GM18502 (cell line): ENCODE results near the gene RARB.

Experiments used
- ATAC-seq: cut with Tn5 transposase; IDR thresholded peaks from one replicate; pipeline ENCODE4 v1.9.1; 2021; ENCODE audit warnings: mild to moderate bottlenecking; ENCODE audit not compliant: unreplicated experiment, poor library complexity

RARB gene

DNA sequence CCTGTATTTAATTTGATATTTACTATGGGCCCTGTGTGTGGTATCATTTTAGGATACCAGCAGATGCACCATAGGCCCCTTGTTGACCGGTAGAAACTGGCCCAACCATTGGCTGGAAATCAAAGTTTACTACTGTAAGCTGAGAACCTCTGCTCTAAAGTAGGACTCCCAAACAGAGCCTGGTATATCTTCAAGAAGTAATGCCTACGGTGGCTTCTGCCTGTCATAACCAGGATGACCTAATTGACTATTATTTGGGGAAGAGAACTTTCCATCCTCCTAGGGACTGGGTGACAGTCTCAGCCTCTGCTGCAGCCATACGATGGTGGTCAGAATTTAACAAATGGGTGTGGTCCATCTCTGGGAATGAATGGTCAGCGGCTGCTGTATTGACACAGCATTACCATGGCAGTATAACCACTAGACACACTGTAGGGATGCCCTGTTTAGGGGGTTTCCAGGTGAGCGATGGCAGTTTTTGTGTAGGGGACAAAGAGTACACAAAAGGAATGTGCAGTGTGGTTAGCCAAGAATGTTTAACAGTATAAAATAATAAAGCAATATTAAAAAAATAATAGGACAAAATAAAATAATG is 37.3 kb downstream of the RARB start:
- no peak for ATAC-seq

DNA sequence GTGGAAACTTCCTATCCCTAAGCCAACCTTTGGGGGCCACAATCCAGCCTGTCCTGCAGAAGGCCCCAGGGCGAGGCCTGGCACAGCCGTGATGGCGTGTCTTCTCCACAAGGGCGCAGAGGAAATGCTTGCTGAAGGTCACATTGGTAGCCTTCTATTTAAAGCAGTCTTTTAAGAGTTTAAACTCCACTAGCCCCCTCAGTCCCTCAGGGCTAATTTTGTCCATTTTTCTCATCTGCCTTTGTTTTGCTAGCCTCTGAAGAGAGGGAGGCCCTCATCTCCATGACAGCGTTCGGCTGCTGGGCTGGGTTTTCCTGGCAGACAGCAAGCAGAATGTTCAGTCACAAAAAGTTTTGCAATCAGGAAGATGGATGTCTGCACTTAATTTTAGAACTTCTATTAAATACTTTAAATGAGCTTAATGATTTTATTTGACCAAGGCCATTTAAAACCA is 40.8 kb downstream of the RARB start:
- no peak for ATAC-seq

DNA sequence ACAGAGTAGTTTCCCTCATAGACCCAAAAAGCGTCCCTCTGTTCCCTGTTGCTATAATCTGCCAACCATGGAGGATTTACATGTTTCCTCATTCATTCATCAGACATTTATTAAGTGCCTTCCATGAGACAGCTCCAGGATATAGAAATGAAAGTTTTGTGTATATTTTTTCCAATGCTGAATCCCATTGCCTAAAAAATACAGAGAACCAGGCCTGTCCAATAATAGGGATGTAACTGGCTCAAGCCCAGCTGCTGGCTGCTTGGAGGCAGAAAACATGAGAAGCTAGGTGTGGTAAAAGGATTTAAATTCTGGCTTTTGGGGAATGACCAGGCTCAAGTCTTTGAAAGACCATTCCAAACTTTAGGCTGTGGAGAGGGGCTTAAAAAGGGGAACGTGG is 41.5 kb downstream of the RARB start:
- ATAC-seq: no peak

DNA sequence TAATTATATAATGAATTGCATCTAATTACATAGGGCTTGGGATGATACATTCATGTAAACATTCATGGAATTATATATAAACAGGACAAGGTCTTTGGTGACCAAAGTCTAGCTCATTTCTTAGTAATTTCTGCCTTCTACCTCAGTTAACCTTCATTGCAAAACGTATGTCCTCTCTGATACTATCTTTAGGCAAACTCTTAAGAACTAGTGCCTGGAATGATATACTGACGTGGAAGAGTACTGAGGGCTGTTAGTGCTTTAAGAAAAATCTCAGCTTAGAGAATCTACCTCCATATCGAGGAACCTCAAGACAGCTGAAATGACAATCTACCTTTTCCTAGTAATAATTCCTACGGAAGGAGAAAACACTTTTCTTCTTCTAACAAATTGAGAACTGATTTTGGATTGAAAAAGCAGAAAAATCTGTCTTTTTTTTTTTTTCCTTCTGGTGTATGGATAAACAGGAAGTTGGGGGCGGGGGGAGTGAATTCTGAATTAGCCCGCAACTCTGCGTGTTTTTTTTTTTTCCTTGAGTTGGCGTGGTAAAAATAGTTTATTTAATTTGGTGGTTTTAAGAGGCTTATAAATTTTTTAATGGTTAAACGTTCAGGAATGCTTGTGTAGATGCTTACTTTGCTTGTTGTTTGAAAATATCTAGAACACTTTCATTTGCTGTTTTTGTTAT is 43.2 kb downstream of the RARB start:
- no peak for ATAC-seq

DNA sequence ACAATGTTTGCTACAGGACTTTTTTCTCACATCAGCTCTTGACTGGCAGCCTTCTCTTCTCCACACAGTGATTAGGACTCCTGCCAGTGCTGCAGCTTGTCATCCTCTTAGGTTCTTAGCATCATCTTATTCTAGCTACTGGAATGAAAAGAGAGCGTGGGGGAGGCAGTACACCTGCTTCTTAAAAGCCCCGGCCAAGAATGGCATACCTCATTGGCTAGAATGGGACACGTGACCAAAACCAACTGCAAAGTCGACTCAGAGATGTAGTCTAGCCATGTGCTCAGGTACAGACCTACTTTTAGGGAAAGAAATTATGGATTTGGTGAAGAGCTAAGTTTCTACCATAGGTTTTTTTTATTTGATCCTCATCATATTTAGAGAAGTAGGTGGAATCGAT is 44.1 kb downstream of the RARB start:
- ATAC-seq: no peak

DNA sequence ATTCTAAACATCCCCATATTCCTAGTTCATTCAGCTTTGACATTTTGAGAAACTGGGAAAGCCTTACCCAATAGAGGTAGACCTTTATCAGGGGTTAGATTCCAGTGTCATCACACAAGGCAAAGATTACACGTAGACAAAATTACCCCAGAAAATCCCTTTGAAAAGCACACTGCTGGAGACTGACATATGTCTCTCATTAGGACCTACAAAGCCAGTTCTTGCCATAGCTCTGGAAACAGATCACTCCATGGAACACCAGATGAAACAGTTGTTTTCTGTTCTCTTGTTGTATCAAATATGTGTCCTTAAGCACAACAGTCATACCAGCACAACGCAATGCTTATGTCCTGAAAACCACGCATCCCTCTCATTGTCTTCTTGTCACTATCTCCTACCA is 44.7 kb downstream of the RARB start:
- no peak for ATAC-seq

DNA sequence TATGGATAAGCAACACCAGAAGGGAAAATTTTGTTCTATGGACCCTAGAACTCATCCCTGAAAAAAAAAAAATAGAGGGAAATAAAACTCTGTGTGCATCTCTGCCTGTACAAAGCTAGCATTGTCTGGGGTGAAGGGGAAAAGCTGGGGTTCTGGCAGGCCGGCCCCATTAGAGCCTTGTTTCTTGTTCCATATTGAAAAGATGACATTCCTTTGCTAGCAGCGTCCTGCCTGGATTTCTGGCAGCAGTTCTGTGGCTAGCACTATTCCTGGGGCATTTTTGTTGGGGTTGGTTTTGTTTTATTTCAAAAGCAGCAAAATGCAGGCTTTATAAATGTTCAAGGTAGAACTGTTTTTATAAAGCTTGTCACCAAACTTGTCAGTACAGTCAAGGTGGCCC is 45.2 kb downstream of the RARB start:
- ATAC-seq: no peak

DNA sequence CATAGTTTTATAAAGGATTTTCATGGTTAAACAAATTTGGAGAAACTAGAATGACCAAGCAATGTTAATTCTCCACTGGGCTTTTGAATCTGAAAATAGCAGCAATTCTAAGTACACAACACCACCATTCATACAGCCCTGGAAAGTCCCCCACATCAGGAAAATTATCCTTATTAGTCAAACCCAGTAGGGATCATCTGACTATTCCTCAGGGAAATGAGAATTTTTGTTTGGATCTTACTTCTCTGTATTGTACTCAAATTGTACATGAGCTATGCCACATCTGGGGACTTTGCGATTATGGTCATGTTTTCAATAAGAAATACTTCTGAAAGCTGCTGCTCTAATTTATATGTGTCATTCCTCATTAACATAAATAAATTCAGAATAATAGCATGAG is 46.0 kb downstream of the RARB start:
- no peak for ATAC-seq

DNA sequence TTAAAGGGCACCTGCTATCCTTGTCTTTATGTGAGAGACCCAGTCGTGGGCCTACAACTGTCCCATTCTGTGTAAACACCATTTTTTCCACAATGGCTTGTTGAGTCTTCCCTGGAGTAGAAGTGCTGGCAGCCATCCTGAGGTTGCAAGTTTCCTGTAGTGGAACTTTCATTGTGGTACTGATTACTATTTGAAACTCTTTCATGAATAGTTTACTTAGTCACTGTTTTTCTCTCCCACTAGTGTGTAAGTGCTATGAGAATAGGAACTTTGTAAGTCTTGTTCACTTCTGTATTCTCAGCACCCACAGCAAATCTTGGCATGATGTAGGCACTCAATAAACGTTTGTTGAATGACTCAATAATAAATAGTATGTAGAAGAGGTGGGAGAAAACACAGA is 48.6 kb downstream of the RARB start:
- no peak for ATAC-seq

DNA sequence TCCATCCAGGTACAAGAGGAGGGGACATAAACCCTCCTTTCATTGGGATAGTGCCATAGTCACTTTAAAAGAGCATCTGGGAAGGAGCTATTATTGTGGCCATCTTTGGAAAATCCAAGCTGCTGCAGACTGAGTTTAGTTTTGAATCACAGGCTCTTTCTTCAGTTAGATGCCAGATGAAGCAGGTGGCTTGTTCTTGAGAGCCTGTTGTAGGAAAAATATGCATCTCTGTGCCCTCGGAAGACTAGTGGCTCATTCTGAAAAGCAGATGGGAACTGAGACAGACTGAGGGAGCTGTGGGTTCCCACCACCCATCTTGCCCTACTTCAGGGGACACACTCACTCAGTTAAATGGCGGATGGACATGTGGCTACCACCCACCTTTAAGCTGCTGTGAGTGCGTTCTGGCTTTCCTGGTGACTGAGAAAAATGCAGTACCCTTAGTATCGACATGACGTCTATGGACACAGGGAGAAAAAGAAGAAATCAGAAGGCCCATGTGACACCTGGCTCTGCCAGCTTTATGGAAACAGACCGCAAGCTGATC is 50.2 kb downstream of the RARB start:
- ATAC-seq: no peak

DNA sequence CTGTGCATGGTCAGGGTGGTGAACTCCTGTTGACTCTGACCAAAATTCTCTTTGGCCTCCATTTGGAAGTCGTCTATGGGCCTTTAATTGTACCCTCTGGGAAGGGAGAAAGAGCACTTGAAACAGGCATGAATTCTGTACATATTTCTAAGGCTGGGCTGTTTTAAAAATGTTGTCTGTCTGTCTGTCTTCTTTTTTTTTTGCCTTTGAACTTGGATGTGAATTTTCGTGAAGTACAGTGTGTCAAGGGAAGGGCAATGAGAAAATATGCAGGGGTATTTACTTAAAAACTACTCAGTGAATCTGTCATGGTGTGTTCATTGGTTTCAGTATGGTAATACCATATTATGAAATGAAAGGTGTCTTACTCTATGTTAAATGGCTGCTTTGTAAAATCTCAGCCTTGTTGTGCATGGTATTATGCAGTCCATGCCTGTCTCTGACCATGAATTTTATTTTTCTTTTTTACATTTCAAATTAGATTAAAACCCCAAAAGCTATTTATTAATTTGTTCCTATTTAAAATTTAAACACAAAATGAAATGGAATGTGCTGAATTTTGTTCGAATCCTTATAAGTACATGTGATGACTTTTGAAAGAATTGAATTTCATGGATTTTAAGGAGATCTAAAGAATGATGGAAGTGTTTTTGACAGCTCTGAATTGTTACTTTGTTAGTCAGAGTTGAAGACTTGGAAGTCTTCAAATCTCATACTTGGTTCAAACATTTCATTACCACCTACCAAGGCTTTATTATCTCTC is 51.1 kb downstream of the RARB start:
- no peak for ATAC-seq

DNA sequence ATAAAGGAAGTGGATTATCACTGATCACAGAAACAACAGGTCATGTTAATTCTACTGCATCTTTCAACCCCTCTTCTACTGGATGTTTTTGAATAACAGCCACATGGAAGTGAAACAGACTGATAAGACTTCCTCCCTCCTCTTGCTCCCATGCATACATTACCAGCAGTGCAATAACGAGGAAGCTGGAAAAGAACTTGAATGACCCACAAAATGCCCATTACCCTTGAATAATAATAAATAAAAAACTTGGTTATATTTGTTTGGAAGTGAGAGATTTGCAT is 51.6 kb downstream of the RARB start:
- no peak for ATAC-seq

DNA sequence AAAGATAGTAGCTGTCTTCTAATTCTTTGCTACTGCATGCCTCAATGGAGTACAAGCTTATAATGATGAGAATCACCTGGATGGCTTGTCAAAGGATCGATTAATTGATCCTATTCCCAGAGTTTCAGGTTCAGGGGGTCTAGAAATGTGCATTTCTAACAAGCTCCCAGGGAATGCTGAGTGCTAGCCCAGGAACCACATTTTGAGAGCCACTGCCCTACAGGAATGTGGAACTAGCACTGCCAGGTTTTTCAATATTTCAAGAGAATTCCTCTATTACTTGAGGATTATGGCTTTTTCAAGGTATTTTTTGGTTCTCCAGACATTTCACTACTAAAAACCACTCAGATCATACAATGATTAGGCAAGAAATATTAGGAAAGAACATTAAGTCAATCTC is 52.7 kb downstream of the RARB start:
- no peak for ATAC-seq

DNA sequence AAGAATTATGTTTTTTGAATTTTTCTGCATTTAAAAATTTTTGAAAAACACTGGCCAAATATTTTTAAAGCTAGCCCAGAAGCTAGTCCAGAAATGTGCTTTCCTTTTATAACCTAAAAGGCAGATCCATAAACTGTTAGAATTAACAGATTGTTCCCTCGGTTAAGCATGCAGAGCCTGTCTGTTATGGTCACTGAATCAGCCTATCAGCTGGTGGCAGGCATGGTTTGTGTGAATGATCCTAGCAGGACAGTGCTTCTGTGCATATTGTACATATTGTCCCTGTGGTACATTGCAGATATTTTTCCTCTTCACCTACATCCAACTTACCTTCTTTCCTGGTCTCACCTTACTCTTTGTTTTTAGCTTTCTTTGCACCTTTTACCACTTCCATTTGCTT is 53.3 kb downstream of the RARB start:
- no peak for ATAC-seq

DNA sequence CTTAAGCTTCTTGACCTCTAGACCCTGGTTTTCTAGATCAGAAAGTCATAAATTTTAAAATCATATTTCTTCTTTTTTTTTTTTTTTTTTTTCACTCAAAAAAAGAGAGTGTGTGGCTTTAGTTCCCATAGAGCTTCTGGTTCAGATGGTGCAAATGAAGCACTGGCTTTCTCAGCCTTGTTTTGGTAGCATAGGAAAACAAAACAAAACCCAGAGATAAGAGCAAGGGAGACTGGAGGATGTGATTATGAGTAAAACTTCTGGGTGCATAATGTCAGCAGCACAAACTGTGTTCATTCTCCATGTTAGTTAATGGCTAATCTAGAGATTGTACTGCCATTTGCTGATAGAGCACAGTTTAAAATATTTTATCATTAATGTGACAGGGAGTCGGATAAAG is 55.4 kb downstream of the RARB start:
- ATAC-seq: no peak

DNA sequence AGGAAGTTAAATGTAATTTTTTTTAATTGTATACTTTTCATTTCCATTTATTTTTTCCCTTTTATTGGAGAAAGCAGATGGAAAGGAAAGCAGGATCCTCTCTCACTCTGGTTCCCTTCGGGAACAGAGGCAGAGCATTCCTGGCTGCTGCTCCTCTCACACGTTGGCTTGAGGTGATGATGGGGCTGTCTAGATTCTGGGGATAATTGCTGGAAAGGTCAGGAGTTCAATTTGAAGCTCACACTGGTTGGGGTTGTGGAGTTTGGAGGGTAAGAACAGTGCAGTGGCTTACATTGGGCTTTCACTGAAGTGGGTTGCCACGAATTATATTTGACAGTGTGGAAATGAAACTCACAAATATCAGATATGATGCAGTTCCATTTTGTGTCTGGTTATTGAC is 57.6 kb downstream of the RARB start:
- no peak for ATAC-seq

DNA sequence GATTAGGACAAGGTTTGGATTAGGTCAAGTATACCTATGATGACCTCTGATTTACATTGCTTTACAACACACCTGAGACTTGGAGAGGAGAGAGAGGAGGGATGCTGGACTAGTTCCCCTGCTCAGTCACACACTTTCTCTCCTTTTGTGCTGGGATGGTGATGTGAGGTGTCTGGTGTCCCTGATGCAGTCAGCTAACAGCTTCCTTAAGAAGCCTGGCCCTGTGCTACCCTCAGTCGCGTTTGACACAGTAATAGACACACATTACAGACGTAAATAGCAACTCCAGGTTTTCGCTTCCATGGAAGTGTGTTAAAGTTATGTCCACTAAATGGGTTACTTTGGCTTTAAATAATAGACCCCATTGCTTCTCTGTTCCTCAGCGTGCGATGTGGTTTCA is 58.9 kb downstream of the RARB start:
- no peak for ATAC-seq

DNA sequence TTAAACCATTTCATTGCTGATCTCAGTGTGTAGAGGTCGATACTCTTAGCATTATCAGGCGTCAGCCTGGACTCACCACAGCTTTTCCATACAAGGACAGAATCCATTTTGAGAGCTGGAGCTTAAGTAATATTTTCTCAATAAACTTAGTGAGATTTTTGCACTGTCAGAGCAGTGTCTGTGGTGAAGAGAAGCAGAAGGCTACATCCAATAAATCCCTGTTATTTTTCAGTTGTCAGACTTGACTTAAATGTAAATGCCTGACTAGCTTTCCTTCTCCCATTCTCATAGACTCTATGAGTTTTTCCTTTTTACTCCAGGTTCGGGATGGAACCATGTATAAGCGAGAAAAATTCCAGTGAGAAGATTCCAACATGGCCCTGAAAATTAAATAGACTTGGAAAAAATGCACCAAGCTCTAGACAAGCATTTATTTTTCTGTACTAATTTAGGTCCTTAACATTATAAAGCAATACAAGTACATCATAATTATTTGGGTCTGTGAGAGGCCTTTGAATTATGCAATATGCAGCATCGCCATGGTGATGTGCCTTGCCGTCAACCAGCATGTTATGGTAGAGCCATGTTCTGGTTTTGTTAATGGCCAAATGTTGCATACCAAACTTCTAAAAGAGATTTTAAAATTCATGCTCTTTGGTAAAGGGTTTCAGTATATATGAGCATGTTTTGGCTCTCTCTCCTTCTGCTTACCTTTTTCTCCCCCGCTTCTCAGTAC is 62.0 kb downstream of the RARB start:
- ATAC-seq: no peak

DNA sequence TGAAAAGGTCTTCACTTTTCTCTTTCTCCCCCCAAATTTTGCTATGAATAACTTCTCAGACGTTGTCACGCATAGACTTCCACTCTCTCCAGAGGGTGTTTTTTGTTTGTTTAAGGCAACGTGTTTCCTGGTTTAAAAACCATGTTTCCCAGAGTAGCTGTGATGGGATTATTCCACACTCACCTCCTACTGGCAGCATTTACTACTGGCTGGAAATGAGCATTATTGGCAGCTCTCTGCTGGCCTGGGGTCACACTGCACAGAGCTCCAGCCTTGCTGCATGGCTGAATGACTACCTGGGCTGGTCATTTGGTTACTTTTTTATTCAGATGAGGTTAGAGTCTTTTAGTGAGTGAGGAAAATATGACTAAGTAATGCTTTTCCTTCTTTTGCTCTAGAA is 65.2 kb downstream of the RARB start:
- ATAC-seq: no peak

DNA sequence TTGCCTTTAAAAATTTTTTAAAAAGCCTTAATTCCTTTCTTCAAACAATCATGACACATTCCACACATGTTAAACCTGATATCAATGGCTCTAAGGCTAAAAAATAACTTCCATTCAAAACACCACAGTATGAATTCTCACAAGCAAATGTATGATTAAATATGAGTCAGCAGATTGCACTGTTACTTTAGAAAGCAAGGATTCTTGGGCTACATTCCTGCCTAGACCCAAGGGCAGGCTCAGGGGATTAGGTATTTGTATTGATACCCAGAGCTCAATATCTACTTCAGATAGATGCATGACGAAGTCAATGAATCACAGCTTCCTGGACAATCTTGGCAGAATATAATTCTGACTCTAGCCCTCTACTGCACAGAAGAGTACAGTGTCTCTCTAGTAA is 65.7 kb downstream of the RARB start:
- no peak for ATAC-seq

DNA sequence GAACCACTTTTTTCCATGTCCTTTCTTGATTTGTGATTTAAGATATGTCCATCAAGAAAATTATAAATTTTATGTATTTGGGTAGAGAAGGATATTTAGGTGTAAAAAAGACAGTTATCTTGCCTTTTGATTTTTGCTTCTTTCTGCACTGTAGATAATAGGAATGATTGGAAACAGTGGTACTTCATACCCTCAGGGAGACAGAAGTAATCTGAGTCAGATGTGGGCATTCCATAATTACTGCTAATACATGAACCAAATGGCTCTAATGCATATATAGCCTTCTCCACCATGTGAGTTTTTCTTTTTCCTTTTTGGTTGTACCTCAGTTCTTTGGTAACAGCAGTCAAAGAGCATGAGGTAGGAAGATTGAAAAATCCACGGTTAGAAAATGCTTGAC is 67.2 kb downstream of the RARB start:
- ATAC-seq: no peak
